Pancreas (tissue), 10 donors: Measurements from ENCODE around the gene PBX4. TPM values are rescaled to one million over a fixed set of nuclear protein-coding genes. Genes with fewer than 3 reads are reported as not detected.

Experiments used
- ATAC-seq, 4 donors: fragments of 200-7000 bp; cut with Tn5 transposase; one replicate each; pipeline versions ENCODE4 v1.8.0 to v1.9.1; 2020; ENCODE audit warnings: mild to moderate bottlenecking in 4 of 4, moderate library complexity in 4 of 4
- DNase-seq, 6 donors: peaks; one replicate each; pipeline ENCODE4 v3.0.0-alpha.2; 2020
- FAIRE-seq: peaks from 2 replicates; lab custom pipeline; 2012; peaks lifted over from hg19 to GRCh38; lab: Jason Lieb, UNC
- H3K27ac ChIP-seq, 4 donors: fragments of 200-600 bp; sonication (generic); 1 replicate in 3 of 4; 2 replicates in 1 of 4; pipeline versions ENCODE4 v1.5.0 to v1.8.0; 2020
- H3K27me3 ChIP-seq, 4 donors: fragments of 200-600 bp; one replicate each; pipeline ENCODE4 v1.8.0; 2021
- H3K36me3 ChIP-seq, 3 donors: fragments of 200-600 bp; sonication (generic) in 1 of 3; one replicate each; pipeline versions ENCODE4 v1.5.0 to v1.8.0; 2020 to 2021
- H3K4me1 ChIP-seq, 3 donors: fragments of 200-600 bp; one replicate each; pipeline ENCODE4 v1.8.0; 2021
- H3K4me3 ChIP-seq, 4 donors: fragments of 200-600 bp; sonication (generic) in 2 of 4; one replicate each; pipeline versions ENCODE4 v1.5.0 to v1.8.0; 2020 to 2021
- H3K9me3 ChIP-seq, 4 donors: fragments of 200-600 bp; one replicate each; pipeline ENCODE4 v1.8.0; 2021
- WGBS, 2 donors: extraction: QIAGEN DNeasy Blood & Tissue Kit; methylation state at CpG; one replicate each; pipeline ENCODE4 v1.1.7; 2013; 5-methylcytosine and 5-hydroxymethylcytosine counted together
- intact Hi-C, 3 donors: fragments of 100-400 bp; cut with DNase I; formaldehyde crosslinking; loops; one replicate each; pipeline versions ENCODE4 v1.11.1 to v1.14.2; 2022
- polyA plus RNA-seq, 2 donors: library from polyadenylated mRNA; stranded (reverse); fragments of 200-250 nt; gene quantifications; one replicate each; pipeline ENCODE4 v1.2.3, GENCODE V29; 2013
- total RNA-seq, 6 donors: library from RNA; stranded (reverse); fragmentation: NEBNext Ultra II Directional in 4 of 6; extraction: Animal tissue kit (Norgen Biotek cat#: 25700) in 4 of 6; gene quantifications; one replicate each; pipeline versions ENCODE4 v1.2.1 to v1.2.4, GENCODE V29; 2021 to 2023
- TF ChIP-seq, protein P1 (sequence below), 4 donors: fragments of 200-600 bp; sonication (generic) in 3 of 4; IDR thresholded peaks; one replicate each; pipeline versions ENCODE4 v1.5.0 to v1.8.0; 2021; ENCODE audit warnings: antibody characterized with exemption in 4 of 4
- donor health status: healthy with polysubstance abuse.
- donor health status: DM: no; HTN: no; CAD: no; lungs with moderate emphysema.
- donor health status: DM: no; HTN: no; CAD: no.
- donor health status: control.
- donor health status: control.
- donor health status: Bipolar disorder and iron deficiency.
- donor health status: DM: yes; HTN: yes; CAD: no.
- donor health status: DM: no; HTN: no; CAD: no.
- donor health status: DM: no; HTN: no; CAD: no.
- donor health status: DM: yes; HTN: yes; CAD: no.

Gene PBX4
- total and polyA plus RNA-seq, 8 donors: 0.18 to 4.0 (median 0.49) TPM

DNA sequence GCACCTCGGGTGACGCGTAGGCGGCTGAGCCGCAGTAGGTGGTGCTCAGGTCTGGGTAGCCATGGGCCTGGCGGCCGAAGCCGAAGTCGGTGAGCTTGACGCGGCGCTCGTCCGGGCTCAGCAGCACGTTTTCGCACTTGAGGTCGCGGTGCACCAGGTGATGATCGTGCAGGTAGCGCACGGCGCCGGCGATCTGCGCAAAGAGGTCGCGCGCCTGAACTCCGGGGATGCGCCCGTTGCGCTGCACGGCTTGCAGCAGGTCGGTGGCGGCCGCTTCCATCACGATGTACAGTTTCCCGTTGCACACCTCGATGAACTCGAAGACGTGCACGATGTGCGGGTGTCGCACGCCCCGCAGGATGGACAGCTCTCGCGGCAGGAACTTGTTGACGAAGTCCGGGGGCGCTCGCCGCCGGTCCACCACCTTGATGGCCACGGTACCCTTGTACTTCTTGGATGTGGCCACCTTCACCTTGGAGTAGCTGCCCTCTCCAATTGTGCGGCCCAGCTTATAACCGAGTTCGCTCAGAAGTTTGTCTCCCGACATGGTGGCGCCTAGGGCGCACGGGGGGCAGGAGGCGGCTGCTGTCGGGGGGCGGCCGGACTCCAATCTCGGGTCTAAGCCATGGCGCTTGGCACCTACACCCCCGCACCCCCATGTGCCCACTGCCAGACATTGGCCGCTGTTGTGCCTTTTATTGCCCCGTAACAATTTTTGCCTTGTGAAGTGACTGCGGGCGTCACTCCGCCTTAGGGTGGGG lies 103.4 kb downstream of the PBX4 start, which contains the start of gene TSSK6:
Gene TSSK6, minus strand, starts transcription at position 668 of the 761 bp plus-strand sequence. Its CDS starts 121 bp downstream, at position 547.
- Histone ChIP-seq H3K27me3 (no peaks in the 10 kb centered on the region), H3K27ac (peak within 1 kb of the TSS; percentile 40 to 86 (median 72)), H3K36me3 (no peaks in the 10 kb centered on the region), H3K9me3 (no peaks in the 10 kb centered on the region), H3K4me3 (peak within 1 kb of the TSS; percentile 68 to 87 (median 82)), H3K4me1 (peaks cover 0 to 7% (median 0%) of the 10 kb centered on the region in 3 donors)
- TF ChIP-seq, protein P1, sequence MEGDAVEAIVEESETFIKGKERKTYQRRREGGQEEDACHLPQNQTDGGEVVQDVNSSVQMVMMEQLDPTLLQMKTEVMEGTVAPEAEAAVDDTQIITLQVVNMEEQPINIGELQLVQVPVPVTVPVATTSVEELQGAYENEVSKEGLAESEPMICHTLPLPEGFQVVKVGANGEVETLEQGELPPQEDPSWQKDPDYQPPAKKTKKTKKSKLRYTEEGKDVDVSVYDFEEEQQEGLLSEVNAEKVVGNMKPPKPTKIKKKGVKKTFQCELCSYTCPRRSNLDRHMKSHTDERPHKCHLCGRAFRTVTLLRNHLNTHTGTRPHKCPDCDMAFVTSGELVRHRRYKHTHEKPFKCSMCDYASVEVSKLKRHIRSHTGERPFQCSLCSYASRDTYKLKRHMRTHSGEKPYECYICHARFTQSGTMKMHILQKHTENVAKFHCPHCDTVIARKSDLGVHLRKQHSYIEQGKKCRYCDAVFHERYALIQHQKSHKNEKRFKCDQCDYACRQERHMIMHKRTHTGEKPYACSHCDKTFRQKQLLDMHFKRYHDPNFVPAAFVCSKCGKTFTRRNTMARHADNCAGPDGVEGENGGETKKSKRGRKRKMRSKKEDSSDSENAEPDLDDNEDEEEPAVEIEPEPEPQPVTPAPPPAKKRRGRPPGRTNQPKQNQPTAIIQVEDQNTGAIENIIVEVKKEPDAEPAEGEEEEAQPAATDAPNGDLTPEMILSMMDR (IDR thresholded peaks at IDR 0.05): no peak
- DNase-seq (no peak), ATAC-seq (no peak), FAIRE-seq (no peak)
- intact Hi-C loops: no loop called here
- WGBS, 2 donors: 88 to 89% methylated on average over 74 of the region's 74 CpGs

DNA sequence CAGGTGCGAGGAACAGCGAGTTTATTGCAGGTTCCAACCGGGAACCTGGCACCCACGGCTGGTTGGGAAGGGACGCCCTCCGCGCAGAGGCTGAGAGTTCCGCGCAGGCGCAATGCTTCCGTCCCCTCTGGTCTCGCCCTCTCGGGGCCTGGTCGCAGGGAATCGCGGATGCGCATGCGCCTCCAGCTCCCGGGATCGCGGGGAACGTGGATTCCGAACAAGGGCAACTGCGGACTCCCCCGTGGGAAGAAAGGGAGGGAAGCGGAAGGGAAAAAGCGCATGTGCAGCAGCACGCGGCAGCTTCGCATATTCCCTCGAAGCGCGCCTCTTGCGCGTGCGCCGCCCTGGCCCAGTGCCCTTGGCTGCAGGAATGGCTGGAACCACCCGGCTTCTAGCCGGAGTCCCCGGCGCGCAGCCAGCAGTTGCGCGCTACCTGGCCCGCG lies 104.3 kb downstream of the PBX4 start:
- ATAC-seq (peak in 2 of 4 donors; percentile 2 to 17), DNase-seq (peak in 5 of 6 donors; percentile 42 to 71 (median 48)), FAIRE-seq (no peak)
- H3K4me3 ChIP-seq: no peak overlapping the region
- TF ChIP-seq, protein P1 (IDR thresholded peaks at IDR 0.05): no peak
- H3K27ac ChIP-seq: no peak overlapping the region
- 61 to 63% methylated on average over 41 to 46 of the region's 46 CpGs for WGBS, 2 donors
- no peaks in the 10 kb centered on the region for H3K27me3 ChIP-seq
- H3K36me3 ChIP-seq: no peaks in the 10 kb centered on the region
- intact Hi-C loops: no loop called here
- H3K9me3 ChIP-seq: no peaks in the 10 kb centered on the region
- H3K4me1 ChIP-seq: peaks cover 0 to 7% (median 0%) of the 10 kb centered on the region in 3 donors

DNA sequence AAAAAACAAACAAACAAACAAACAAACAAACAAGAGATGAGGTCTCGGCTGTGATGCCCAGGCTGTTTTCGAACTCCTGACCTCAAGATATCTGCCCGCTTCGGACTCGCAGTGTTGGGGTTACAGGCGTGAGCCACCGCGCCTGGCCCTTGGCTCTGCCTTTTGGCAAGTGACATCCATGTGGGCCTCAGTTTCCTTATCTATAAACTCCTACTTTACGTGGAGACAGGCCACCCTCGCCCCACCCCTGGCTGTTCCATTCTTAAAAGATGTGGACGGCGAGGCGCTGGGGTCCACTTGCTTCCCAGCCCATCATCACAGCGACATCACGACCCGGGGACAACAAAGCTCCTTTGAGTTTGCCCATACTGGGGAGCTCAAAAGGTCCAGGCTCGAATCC lies 104.8 kb downstream of the PBX4 start:
- WGBS, 2 donors: 84 to 91% methylated on average over 17 of the region's 17 CpGs
- intact Hi-C loops: no loop called here

More for the DNA sequence above, 104.8 kb downstream of the PBX4 start:
- no peak for DNase-seq
- Histone ChIP-seq H3K27ac (no peak overlapping the region), H3K36me3 (no peaks in the 10 kb centered on the region), H3K27me3 (no peaks in the 10 kb centered on the region), H3K9me3 (no peaks in the 10 kb centered on the region), H3K4me1 (peaks cover 0 to 7% (median 0%) of the 10 kb centered on the region in 3 donors), H3K4me3 (no peak overlapping the region)
- no peak for FAIRE-seq
- TF ChIP-seq, protein P1 (IDR thresholded peaks at IDR 0.05): no peak
- ATAC-seq: no peak

Other genes with a start within 250 kb of the PBX4 start
- gene GATAD2A, start 213.0 kb downstream of the PBX4 start, total RNA-seq: 10 to 100 TPM; 31.4 to 51.8 (median 41.8) TPM
- gene GATAD2A, start 213.0 kb downstream of the PBX4 start, polyA plus RNA-seq: 10 to 100 TPM; 11.9 to 13.1 TPM
- gene TSSK6, start 103.1 kb downstream of the PBX4 start, total RNA-seq: 1 to 10 TPM in 4 of 6 donors, under 1 TPM in 2; 0.69 to 2.3 (median 1.3) TPM
- 1 to 10 TPM; 1.5 to 2.5 TPM for gene TSSK6, start 103.1 kb downstream of the PBX4 start, polyA plus RNA-seq
- 100 to 1,000 TPM in 4 of 6 donors, 10 to 100 TPM in 2; 87.9 to 154 (median 127) TPM for gene NDUFA13, start 102.5 kb downstream of the PBX4 start, total RNA-seq
- gene NDUFA13, start 102.5 kb downstream of the PBX4 start, polyA plus RNA-seq: 100 to 1,000 TPM; 147 to 178 TPM
- gene YJEFN3, start 89.8 kb downstream of the PBX4 start, total RNA-seq: 1 to 10 TPM in 5 of 6 donors, under 1 TPM in 1; 0.76 to 3.7 (median 1.9) TPM
- 10 to 100 TPM; 28.4 to 38.8 TPM for gene YJEFN3, start 89.8 kb downstream of the PBX4 start, polyA plus RNA-seq
- 1 to 10 TPM in 1 of 6 donors, under 1 TPM in 1, not detected in 4; 0.12 to 1.4 TPM for gene CILP2, start 80.4 kb downstream of the PBX4 start, total RNA-seq
- gene CILP2, start 80.4 kb downstream of the PBX4 start, polyA plus RNA-seq: not detected
- gene LPAR2, start 9.5 kb upstream of the PBX4 start, total RNA-seq: 10 to 100 TPM in 4 of 6 donors, 1 to 10 TPM in 2; 9.6 to 16.1 (median 10.7) TPM
- gene LPAR2, start 9.5 kb upstream of the PBX4 start, polyA plus RNA-seq: 10 to 100 TPM; 24.2 to 28.6 TPM
- 10 to 100 TPM in 1 of 6 donors, 1 to 10 TPM in 5; 5.4 to 16.4 (median 6.6) TPM for gene GMIP, start 25.0 kb upstream of the PBX4 start, total RNA-seq
- 10 to 100 TPM in 1 of 2 donors, 1 to 10 TPM in 1; 3.5 to 10.5 TPM for gene GMIP, start 25.0 kb upstream of the PBX4 start, polyA plus RNA-seq
- 10 to 100 TPM; 24.9 to 46.2 (median 33.6) TPM for gene ATP13A1, start 45.0 kb upstream of the PBX4 start, total RNA-seq
- gene ATP13A1, start 45.0 kb upstream of the PBX4 start, polyA plus RNA-seq: 10 to 100 TPM; 63.8 to 77.3 TPM
- gene ZNF101, start 50.2 kb upstream of the PBX4 start, total RNA-seq: 1 to 10 TPM; 3.3 to 7.1 (median 4.3) TPM
- gene ZNF101, start 50.2 kb upstream of the PBX4 start, polyA plus RNA-seq: 1 to 10 TPM; 5.2 to 5.4 TPM
- gene ZNF14, start 114.4 kb upstream of the PBX4 start, total RNA-seq: 1 to 10 TPM; 2.1 to 4.5 (median 3.1) TPM
- gene ZNF14, start 114.4 kb upstream of the PBX4 start, polyA plus RNA-seq: 1 to 10 TPM; 2.0 to 3.2 TPM
- gene ZNF506, start 203.1 kb upstream of the PBX4 start, total RNA-seq: 10 to 100 TPM; 10.5 to 17.2 (median 11.5) TPM
- 1 to 10 TPM; 6.1 to 6.5 TPM for gene ZNF506, start 203.1 kb upstream of the PBX4 start, polyA plus RNA-seq
- gene ZNF253, start 247.2 kb upstream of the PBX4 start, total RNA-seq: 10 to 100 TPM in 1 of 6 donors, 1 to 10 TPM in 5; 4.1 to 12.7 (median 5.9) TPM
- gene ZNF253, start 247.2 kb upstream of the PBX4 start, polyA plus RNA-seq: 1 to 10 TPM; 2.3 to 3.9 TPM